NCI-H2107 treated with DMSO at 0.1 percent for 48 hours (cell line): ENCODE data around the gene GPR107.

ENCODE experiments used
- DNase-seq: peaks from one replicate; lab custom pipeline; 2025; ENCODE audit not compliant: unreplicated experiment; lab: John Stamatoyannopoulos, UW

The GPR107 gene

GRCh38 chr9:130053109-130053503 is 600 bp upstream of the GPR107 start:
- DNase-seq, result no peak

- DNase-seq, result no peak
These were observed 650 bp downstream of the GPR107 start for GRCh38 chr9:130054325-130054786.

GRCh38 chr9:130054820-130055219 is 1.1 kb downstream of the GPR107 start:
- no peak for DNase-seq

GRCh38 chr9:130058154-130058553 is 4.4 kb downstream of the GPR107 start:
- no peak for DNase-seq

- DNase-seq, result no peak
These were observed 5.2 kb downstream of the GPR107 start for GRCh38 chr9:130058887-130059286.

- no peak for DNase-seq
These were observed 6.6 kb downstream of the GPR107 start for GRCh38 chr9:130060296-130060695.

GRCh38 chr9:130062750-130063149 is 9.0 kb downstream of the GPR107 start:
- no peak for DNase-seq

- no peak for DNase-seq
These were observed 10.9 kb downstream of the GPR107 start for GRCh38 chr9:130064621-130065020.

GRCh38 chr9:130069048-130069447 is 15.3 kb downstream of the GPR107 start:
- no peak for DNase-seq

- no peak for DNase-seq
These were observed 19.0 kb downstream of the GPR107 start for GRCh38 chr9:130072515-130073235.

- no peak for DNase-seq
These were observed 19.7 kb downstream of the GPR107 start for GRCh38 chr9:130073373-130073772.

GRCh38 chr9:130078547-130078946 is 24.8 kb downstream of the GPR107 start:
- no peak for DNase-seq

GRCh38 chr9:130084337-130084736 is 30.6 kb downstream of the GPR107 start:
- DNase-seq, result no peak

GRCh38 chr9:130088051-130088450 is 34.3 kb downstream of the GPR107 start:
- DNase-seq, result no peak

GRCh38 chr9:130089141-130089540 is 35.4 kb downstream of the GPR107 start:
- DNase-seq, result no peak

GRCh38 chr9:130090915-130091314 is 37.2 kb downstream of the GPR107 start:
- DNase-seq, result no peak

GRCh38 chr9:130092910-130093309 is 39.2 kb downstream of the GPR107 start:
- DNase-seq, result no peak

- DNase-seq, result no peak
These were observed 42.2 kb downstream of the GPR107 start for GRCh38 chr9:130095872-130096271.

- DNase-seq, result no peak
These were observed 47.0 kb downstream of the GPR107 start for GRCh38 chr9:130100681-130101080.

GRCh38 chr9:130101915-130102314 is 48.2 kb downstream of the GPR107 start:
- no peak for DNase-seq

- DNase-seq, result no peak
These were observed 50.9 kb downstream of the GPR107 start for GRCh38 chr9:130104491-130105193.

- no peak for DNase-seq
These were observed 53.1 kb downstream of the GPR107 start for GRCh38 chr9:130106860-130107233.
